Stimulated activated CD8-positive, alpha-beta memory T cell treated with anti-CD3 and anti-CD28 coated beads, Interleukin-7, amount 100 ng/mL, for 1 hour (primary cell): ENCODE measurements around the gene ALDH1L1.
"Not testable (repeated sequence)": the region's sequence is repeated elsewhere in the genome, so short reads cannot be mapped to it uniquely, and the experiment has no call there.

Experiments used
- DNase-seq, 2 donors: peaks; one replicate each; pipeline ENCODE4 v3.0.0-alpha.2; 2020; ENCODE audit warnings: low read depth in 2 of 2

ALDH1L1 gene

DNA sequence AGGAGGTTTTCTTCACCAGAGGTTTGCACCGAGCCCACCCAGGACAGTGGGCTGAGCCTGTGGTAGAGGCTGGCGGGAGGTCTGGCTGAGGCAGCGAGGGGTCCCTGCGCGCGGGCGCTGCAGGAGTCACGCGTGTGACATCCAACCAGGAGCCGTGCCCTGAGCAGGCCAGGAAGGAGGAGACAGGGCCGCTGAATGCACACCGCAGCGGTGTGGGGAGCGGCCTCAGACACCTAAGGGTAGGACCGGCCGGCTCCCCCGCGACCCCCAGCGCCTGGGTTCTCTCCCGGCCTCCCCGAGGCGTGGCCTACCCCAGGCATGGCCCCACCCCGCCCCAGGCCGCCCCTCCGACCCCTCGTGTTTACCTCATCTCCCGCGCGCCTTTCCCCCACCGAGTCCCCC, 96.9 kb downstream of the ALDH1L1 start:
- no peak for DNase-seq

DNA sequence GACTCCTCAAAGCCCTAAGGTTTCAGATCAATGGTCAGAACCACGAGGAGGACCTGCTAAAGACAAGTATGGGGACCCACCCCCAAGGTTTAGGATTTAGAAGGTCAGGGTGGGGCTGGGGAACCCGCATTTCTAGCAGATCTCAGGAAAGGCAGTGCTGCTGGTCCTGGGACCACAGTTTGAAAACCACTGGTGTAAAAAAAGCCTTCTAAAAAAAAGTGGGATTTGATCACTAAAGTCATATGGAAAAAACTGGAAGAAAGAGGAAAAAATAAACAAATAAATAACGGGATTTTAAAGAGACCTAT, 97.3 kb downstream of the ALDH1L1 start:
- DNase-seq, result no peak

DNA sequence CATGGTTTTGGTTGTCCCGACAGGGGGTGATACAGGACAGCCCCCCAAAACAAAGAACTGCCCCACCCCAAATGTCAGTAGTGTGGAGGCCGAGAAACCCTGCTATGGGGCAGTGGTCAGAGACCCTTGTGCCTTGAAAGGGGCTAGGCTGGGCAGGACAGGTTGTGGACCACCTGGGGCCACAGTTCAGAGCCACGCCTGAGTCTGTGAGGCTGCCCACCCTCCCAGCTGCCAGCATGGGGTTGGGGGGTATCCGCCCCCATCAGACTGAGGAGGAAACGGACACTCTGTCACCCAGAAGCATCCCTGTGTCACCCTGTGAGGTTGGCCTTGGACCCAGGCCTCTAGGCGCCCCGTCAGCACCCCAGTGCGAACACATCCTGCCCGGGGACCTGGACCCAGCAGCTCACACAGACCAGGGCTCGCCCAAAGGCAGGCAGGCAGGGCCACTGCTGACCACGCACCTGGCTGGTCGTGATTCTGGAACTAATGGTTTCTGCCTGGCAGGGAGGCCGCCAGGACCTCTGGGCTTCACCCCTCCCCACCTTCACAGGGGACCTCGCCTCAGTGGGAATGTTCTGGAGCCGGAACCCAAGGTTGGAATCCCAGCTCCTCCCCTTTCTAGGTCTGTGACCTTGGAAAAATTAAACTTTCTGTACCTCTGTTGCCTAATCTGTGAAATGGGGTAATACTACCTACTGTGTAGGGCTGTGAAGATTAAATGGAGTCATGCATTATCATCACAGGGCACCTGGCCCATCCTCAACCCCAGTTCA, 97.8 kb downstream of the ALDH1L1 start:
- DNase-seq, result no peak

DNA sequence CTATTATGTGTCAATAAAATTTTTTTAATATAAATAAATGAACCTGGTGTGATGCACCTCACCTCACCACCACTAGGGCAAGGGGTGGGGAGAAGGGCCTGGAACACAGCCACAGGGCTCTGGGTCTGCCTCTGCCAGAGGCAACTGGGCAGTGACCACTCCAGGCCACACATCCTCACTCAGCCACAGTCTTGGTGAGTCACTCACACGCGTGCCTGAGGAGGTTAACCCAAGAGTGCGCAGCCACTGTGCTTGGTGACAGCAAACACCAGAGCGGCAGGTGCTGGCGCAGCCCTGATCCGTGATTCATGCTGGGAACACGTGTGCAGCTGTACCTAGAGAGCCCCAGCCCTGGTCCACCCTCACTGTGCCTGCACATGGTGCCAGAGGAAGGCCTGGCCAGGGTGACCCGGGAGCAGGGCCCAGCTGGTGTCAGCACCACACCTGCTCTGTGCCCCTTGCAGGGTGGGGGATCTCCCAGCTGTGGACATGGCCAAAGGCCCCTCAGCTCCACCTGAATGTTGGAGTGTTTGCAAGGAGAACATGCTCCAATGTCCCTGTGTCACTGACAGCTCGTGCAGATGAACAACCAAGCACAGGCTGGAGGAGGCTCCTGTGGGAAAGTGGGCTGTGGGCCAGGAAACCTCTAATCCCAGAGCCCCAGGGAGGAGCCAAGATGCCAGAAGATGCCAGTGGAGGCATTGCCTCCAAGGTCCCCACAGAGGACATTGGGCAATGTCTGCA, 98.6 kb downstream of the ALDH1L1 start:
- no peak for DNase-seq

DNA sequence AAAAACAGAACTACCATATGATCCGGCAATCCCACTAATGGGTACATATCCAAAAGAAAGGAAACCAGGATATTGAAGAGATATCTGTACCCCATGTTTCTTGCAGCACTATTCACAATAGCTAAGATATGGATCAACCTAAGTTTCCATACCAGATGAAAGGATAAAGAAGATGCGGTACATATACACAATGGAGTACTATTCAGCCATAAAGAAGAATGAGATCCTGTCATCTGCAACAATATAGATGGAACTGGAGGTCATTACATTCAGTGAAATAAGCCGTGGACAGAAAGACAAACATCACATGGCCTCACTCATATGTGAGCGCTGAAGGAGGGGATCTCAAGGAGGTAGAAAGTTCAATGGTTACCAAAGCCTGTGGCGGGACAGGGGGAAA, 99.4 kb downstream of the ALDH1L1 start:
- no peak for DNase-seq

DNA sequence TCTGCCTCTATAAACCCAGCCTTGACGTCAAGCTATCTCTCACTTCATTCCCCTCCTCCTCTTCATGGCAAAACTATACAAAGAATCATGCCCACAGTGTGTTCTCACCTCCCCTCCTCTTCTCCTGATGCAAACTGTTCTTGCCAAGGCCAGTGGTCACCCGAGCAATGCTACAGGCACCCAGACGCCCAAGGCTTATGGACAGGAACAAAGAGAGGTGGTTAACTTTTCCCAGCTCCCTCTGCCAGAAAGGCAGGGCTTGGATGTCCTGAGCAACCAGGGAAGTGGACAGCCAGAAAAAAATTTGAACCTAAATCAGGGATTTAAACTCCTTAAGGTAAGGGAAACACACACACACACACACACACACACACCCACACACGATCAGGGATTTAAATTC, 101.5 kb downstream of the ALDH1L1 start:
- DNase-seq, result no peak

DNA sequence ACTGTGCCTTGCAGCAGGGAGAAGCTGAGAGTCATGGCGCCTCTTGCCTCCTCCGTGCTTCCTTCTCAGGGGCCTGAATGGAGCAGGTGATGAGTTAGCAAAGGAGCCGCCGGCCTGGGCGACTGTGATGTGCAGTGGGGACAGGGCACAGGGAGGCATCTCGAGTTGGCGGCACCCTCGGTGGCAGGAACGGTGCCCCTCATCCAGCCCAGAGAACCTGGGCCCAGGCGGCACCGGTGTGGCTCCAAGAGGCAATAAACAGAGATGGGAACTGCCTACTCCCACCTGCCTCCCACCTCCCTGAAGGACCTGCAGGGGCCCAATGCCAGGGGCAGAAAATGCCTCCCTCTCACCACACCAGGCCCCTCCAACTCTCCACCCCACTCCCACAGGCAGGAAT, 102.6 kb downstream of the ALDH1L1 start:
- DNase-seq, result no peak

DNA sequence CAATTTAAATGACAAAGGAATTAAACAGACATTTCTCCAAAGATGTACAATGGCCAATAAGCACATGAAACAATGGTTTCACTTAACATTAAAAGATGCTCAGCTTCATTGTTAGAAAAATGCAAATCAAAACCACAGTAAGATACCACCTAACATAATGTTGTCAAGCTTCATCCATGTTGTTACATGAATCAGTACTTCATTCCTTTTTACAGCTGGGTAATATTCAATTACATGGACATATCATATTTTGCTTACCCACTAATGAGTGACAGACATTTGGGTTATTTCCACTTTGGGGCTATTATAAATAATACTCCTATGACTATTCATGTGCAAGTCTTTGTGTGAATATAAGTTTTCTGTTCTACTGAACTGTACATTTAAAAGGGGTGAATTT, 104.2 kb downstream of the ALDH1L1 start:
- no peak for DNase-seq

DNA sequence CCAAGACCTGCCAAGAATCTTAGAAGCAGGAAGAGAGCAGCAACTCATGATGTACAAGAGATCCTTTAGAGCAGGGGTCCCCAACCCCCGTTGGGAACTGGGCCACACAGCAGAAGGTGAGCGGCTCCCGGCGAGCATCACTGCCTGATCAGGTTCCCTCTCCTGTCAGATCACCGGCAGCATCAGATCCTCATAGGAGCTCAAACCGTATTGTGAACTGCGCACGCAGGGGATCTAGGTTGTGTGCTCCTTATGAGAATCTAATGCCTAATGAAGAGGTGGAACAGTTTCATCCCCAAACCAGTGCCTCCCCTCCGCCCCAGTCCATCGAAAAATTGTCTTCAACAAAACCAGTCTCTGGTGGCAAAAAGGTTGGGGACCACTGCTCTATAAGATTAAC, 110.2 kb downstream of the ALDH1L1 start:
- DNase-seq, result no peak

DNA sequence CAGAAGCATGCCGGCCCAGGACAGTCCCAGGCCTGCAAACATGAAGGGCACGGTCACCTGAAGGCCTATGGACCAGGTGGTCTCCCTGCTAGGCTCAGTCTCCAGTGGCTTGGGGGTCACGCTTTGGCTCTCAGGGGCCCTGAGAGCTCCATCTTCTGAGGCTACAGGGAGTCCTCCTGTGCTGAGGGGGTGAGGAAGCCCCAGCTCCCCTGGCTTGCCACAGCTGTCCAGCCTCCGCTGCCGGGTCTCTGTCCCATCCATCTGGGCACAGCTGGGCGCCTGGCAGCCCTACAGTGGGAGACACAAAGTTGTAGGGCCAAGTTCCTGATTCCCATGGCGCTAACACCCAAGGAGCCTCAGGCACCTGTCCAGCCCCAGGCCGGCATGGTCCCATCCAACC, 112.4 kb downstream of the ALDH1L1 start:
- no peak for DNase-seq

DNA sequence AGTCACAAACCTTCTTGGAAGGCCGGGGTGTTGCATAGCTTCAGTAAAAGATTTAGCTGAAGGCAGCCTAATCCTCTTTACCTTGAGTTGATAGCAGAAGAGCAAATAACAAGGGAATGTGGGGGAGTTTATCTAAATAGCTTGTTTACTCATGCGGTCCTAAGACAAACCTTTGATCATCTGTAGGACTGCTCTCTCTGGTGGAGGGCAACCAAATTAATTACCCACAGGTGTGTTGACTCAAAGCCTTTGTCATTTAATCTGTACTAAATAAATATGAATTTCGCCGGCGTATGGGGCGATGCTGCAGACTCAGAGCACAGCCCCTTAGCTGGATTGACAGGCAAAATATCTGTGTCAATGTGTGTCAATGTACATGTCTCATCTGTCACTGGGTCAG, 113.7 kb downstream of the ALDH1L1 start:
- not testable (repeated sequence) for DNase-seq

DNA sequence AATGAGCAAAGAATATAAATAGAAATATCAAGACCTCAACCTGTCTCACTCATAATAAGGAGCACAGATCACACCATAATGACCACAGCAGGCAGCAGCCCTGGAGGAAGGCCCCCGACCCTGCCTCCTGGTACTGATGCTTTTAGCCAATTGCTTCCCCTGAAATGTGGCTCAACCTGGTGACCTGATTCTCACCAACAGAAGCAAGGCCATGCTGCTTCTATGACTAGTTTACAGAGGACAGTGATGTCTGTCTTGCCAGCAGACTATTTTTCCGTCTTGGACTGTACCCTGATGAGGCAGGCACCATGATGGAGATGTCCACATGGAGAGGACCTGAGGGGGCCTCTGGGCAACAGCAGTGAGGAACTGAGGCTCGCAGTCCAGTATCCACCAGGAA, 114.5 kb downstream of the ALDH1L1 start:
- no peak for DNase-seq

DNA sequence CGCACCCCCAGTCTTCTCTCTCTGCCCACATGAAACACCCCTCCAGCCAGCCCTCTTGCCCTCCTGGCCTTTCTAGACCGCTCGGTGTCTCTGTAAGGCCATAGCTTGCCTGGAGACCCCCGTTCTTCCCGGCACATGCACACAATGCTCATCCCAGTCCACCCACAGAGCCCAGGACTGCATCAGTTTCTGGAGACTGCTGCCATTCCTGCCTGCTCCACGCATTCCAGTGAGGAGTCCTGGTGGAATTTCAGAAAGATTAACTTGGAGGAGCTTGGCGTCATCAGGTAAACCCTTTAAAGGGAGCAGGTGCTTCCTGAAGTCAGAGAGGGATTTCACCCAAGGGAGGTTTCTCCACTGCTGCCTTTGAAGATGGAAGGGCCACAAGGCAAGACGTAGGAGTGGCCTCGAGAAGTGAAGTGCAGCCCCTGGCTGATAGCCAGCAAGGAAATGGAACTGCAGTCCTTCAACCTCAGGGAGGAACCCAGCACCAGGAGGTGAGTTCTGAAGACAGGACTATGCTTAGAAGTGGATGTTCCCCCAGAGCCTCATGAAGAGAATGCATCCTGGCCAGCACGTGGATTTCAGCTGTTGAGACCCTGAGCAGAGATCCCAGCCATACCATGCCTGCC, 115.6 kb downstream of the ALDH1L1 start:
- no peak for DNase-seq

DNA sequence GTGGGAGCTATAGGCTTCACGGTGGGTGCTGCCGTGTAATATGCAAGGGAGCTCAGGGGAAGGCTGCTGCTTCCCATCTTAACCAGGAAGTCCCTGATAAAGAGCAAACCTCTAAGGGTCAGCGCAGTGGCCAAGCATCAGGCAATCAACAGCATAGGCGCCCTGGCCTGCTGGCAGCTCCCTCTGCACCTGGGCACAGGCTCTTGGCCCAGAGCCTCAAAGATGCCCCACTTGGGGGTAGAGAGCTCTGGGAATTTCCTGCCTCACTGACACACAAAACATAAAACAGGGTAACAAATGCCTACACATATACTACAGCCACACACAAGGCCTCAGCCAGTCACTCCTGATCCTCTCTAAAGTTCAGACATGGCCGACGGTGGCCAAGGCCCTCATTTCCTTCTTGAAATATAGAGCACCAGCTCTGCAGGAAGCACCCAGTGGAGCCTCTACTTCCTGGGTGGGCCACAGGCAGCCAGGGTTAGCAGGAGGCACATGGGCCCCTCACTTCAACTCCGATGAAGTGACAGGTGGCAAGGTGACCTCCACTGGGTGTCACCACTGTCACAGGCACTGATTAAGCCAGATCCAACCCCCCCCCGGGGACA, 116.9 kb downstream of the ALDH1L1 start:
- no peak for DNase-seq

DNA sequence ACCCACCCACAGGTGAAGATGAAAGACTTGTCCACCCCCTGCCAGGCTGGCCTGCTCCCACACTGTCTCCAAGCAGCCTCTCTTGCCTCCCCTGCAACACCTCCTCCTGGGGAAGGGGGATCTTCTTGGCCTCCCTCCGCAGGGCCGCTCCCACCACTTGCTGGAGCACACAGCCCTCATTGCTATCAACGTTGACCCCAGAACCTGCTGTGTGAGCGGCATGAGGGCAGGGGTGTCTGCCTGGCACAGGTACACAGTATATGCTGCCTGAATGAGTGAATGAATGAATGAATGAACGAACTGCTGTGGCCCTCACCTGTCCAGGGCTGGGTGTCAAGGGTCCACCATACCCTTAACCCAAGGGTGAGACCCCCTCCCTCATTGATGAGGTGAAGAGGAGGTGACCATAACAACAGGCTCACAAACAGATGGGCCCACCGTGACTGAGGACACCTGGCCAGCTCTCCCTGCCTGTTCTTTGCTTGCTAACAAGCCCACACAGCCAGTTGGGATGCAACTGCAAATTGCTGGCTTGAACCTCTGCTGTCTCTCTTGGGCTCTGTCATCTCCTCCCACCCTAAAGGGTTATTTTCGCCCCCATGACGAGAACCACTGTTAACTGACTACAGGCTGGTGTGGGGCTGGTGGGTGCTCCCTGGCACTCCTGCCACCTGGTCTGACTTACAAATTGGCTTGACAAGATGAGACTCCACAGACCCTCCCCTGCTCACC, 118.9 kb downstream of the ALDH1L1 start:
- DNase-seq, result no peak

DNA sequence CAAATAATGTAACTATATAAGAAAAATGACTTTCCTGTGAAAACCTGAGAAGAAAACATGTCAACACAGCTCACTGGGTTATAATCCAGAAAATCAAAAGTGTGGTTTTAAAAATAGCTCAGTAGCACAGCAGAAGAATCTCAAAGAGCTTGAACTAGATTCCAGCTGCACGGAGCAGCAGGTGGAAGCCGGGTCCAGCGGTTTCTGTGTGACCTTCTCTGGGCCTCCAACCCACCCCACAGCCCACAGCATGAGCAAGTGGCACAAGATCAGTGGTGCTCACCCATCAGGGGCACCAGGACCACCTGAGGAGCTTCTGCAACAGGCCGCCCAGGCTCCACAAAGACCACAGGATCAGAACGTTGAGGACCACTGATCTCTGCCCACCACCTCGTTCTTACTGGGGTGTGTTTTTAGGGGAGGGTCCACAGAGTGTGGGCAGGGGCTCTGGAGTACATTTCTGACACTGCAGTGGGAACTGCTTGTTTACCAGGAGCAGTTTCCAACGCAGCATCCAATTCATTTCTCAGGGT, 119.7 kb downstream of the ALDH1L1 start:
- DNase-seq, result no peak

DNA sequence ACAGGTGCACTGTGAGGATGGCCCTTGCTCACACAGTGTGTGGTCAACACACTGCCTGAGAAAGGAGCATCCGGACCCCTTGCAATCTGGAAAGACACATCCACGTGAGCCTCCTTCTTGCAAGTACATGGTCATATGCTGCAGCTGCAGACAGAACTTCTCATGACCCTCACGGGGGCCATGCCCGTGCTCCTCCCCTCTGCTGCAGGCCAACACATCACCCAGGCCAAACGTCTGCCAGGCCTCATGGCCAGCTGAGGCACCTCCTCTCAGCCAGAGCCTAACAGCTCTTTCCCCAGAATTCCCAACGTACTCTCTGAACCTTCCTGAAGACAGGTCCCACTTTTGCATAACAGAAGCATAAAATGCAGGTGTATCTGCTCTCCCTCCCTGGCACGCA, 121.7 kb downstream of the ALDH1L1 start:
- DNase-seq, result no peak

DNA sequence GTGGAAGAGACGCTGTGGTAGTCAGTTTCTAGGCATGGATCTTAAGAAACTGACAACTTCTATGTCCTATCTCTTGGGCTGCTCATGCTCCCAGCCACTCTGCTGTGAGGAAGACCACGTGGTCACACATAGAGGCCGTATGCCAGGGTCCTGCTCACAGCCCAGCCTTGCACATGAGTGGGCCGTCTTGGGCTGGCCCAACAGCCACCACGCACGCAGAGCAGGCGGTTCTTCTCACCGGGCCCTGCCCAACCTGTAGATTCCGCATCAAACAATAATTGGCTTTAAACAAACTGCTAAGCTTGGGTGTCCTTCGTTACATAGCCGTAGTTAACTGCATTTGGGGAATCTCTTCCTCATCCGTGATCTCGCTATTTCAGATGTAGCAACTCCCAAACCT, 122.5 kb downstream of the ALDH1L1 start:
- DNase-seq, result no peak

DNA sequence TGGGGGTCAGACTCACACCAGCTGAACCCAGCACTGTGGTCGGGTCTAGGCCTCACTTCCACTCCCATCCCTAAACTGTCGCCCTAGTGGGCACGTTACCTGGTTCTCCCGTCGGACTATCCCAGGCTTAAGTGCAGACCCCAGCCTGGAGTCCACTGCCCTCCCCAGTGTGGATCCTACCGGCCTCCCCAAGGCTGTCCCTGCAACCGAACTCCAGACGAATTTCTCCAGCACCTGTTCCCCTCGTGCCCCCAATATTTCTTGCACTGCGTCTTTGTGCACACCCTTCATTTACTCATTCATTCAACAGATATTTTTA, 122.9 kb downstream of the ALDH1L1 start:
- no peak for DNase-seq

DNA sequence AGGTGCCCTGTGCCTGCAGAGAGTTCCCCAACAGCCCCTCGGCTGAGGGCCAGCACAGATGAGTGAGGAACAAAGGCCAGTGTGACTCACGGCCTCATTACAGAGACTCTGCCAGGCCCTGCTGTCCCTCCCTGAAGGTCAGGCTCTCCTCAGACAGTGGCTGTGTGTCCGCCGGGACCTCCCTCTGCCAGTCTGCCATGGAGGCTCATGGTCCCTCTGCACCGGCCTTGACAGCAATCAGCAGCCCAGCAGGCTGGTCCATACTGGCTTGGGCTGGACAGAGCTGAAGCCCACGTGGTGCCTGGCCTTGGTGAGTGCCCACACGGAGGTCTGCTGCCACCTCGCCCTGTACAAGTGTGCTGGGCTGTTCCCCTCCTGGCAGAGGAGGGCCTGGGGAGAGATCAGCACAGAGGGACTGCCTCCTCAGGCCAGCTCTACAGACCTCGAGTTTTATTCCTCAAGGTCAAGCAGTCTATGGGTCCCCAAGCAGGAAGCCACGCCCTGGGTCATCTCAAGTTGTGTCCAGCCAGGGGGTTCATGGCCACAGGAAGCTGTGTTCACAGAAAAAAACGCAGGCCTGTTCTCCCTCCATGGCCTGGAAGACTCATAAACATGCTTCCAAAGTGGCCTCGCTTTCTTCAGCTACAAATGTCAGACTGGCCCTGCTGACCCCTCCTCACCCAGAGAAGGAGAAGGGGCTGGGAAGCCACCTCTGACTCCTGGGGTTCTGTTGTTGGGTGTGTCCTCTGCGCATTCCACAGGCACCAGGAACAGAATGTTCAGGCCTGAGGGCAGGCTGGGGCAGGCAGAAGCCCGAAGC, 123.5 kb downstream of the ALDH1L1 start:
- DNase-seq, result no peak

DNA sequence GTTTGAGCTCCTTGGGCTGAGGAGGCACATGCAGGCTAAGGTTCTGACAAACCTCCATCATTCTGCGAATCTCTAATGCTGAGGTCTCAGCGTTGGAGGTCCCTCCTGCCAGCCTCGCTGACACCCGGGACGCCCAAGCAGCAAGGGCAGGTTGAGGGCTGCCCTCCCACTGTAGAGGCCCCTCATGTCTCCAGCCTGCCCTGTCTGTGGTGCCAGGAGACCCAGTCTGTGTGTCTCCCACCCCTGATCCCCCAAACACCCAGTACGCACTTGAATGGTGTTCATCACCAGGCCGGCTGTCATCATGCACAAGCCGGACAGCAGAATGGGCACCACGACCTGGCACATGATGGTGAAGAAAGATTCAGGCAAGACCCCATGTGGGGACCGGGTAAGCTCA, 124.3 kb downstream of the ALDH1L1 start:
- no peak for DNase-seq
